Astrocyte (in vitro differentiated cells and primary cell): ENCODE results near the gene ZNF618. TPM values are rescaled to one million over a fixed set of nuclear protein-coding genes. Genes with fewer than 3 reads are reported as not detected.

Experiments used
- DNase-seq: peaks from one replicate; pipeline ENCODE4 v3.0.0-alpha.2; 2010; ENCODE audit warnings: low read depth
- FAIRE-seq: peaks from 2 replicates; lab custom pipeline; 2011; peaks lifted over from hg19 to GRCh38; lab: Jason Lieb, UNC
- H2AFZ ChIP-seq: 2 replicates; pipeline ENCODE4 v1.6.0; 2012; ENCODE audit warnings: low read depth, low read length, inconsistent platforms
- H3K27ac ChIP-seq: 2 replicates; pipeline ENCODE4 v1.5.1; 2011; ENCODE audit warnings: low read depth, low read length, inconsistent platforms
- H3K27me3 ChIP-seq: 2 replicates; pipeline ENCODE4 v1.6.0; 2011; ENCODE audit warnings: low read length, inconsistent platforms; ENCODE audit not compliant: insufficient read depth
- H3K36me3 ChIP-seq: 2 replicates; pipeline ENCODE4 v1.5.1; 2011; ENCODE audit warnings: low read length, inconsistent platforms; ENCODE audit not compliant: insufficient read depth
- H3K4me1 ChIP-seq: 2 replicates; pipeline ENCODE4 v1.5.1; 2011; ENCODE audit warnings: low read length, inconsistent platforms; ENCODE audit not compliant: insufficient read depth
- H3K4me2 ChIP-seq: 2 replicates; pipeline ENCODE4 v1.6.0; 2012; ENCODE audit warnings: low read length, inconsistent platforms
- H3K4me3 ChIP-seq: 2 replicates; pipeline ENCODE4 v1.5.1; 2011; ENCODE audit warnings: low read depth, mild to moderate bottlenecking, low read length, inconsistent platforms; ENCODE audit not compliant: insufficient read depth
- H3K79me2 ChIP-seq: 2 replicates; pipeline ENCODE4 v1.6.0; 2012; ENCODE audit warnings: mild to moderate bottlenecking, low read length, inconsistent platforms; ENCODE audit not compliant: insufficient read depth
- H3K9ac ChIP-seq: 2 replicates; pipeline ENCODE4 v1.6.0; 2012; ENCODE audit warnings: mild to moderate bottlenecking, low read length, inconsistent platforms
- H3K9me3 ChIP-seq: 2 replicates; pipeline ENCODE4 v1.5.1; 2012; ENCODE audit warnings: low read depth, mild to moderate bottlenecking, low read length, inconsistent platforms; ENCODE audit not compliant: insufficient read depth
- H4K20me1 ChIP-seq: 2 replicates; pipeline ENCODE4 v1.6.0; 2012; ENCODE audit warnings: low read length, inconsistent platforms; ENCODE audit not compliant: insufficient read depth
- H3K27ac Mint-ChIP-seq: one replicate; pipeline ENCODE4 v1.8.0; 2021; ENCODE audit warnings: mild to moderate bottlenecking, mixed read lengths; ENCODE audit not compliant: unreplicated experiment
- H3K27me3 Mint-ChIP-seq: one replicate; pipeline ENCODE4 v1.8.0; 2021; ENCODE audit warnings: low read depth, mixed read lengths; ENCODE audit not compliant: unreplicated experiment
- H3K36me3 Mint-ChIP-seq: one replicate; pipeline ENCODE4 v1.8.0; 2021; ENCODE audit warnings: low read depth, mixed read lengths; ENCODE audit not compliant: unreplicated experiment
- H3K4me1 Mint-ChIP-seq: one replicate; pipeline ENCODE4 v1.8.0; 2021; ENCODE audit warnings: low read depth, mixed read lengths; ENCODE audit not compliant: unreplicated experiment
- H3K4me3 Mint-ChIP-seq: one replicate; pipeline ENCODE4 v1.8.0; 2021; ENCODE audit warnings: mild to moderate bottlenecking, moderate library complexity, mixed read lengths; ENCODE audit not compliant: unreplicated experiment
- H3K9me3 Mint-ChIP-seq: one replicate; pipeline ENCODE4 v1.8.0; 2021; ENCODE audit warnings: mild to moderate bottlenecking, mixed read lengths; ENCODE audit not compliant: unreplicated experiment
- EZH2 ChIP-seq: IDR thresholded peaks from 2 replicates; pipeline ENCODE4 v1.6.1; 2012; ENCODE audit warnings: mild to moderate bottlenecking, low read length, inconsistent platforms; ENCODE audit not compliant: insufficient read depth
- total RNA-seq: library from RNA; stranded (reverse); gene quantifications from 2 replicates; pipeline ENCODE4 v1.2.1, GENCODE V29; 2021
- TF ChIP-seq, protein P1 (sequence below): IDR thresholded peaks from 2 replicates; pipeline ENCODE4 v1.5.1; 2011; ENCODE audit warnings: low read depth, mild to moderate bottlenecking, inconsistent platforms, low read length, moderate library complexity; ENCODE audit not compliant: insufficient read depth

Gene ZNF618
- total RNA-seq, 1 donor from 2014 or later, result 30.1 TPM

DNA sequence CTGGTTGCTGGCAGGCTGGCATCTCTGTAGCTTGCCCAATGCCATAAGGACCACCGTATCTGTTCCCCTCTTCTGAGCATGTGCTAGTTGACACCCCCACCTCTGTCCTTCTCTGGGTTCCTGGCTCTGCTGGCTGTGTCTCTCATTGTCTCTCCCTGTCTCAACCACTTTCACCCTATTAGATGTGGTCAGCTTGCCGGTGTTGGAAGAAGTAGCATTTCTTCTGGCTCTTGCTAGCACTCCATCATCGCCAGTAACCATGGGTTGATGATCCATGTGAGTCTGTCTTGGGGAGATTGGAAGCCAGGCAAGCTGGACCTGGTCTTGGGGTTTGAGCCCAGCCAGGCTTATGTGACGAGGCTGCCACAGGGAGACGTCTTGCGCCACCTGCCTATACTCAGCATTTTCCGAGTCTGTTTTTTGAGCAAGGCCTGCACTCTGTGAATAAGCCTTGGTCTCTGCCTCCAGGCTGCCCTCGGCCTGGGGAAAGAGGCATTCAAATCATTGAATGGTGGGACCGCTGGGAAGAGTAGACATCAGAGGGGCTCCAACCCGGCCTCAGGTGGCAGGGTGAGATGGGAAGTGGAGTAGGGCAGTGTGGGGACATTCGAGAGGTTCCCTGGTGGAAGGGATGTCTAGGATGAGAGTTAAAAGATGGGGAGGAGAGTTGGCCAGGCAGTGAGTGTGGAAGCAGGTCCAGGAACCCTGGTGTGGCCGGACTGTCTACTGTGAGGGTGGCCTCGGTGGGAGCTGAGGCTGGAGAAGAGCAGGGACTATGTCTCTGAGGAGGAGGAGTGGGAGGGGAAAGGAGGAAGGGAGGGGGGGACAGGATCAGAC is 74.3 kb downstream of the ZNF618 start:
- H3K27ac ChIP-seq, result no peak overlapping the region
- no peaks in the 10 kb centered on the region for H3K27me3 ChIP-seq
- DNase-seq (no peak), FAIRE-seq (no peak)
- TF ChIP-seq, protein P1, sequence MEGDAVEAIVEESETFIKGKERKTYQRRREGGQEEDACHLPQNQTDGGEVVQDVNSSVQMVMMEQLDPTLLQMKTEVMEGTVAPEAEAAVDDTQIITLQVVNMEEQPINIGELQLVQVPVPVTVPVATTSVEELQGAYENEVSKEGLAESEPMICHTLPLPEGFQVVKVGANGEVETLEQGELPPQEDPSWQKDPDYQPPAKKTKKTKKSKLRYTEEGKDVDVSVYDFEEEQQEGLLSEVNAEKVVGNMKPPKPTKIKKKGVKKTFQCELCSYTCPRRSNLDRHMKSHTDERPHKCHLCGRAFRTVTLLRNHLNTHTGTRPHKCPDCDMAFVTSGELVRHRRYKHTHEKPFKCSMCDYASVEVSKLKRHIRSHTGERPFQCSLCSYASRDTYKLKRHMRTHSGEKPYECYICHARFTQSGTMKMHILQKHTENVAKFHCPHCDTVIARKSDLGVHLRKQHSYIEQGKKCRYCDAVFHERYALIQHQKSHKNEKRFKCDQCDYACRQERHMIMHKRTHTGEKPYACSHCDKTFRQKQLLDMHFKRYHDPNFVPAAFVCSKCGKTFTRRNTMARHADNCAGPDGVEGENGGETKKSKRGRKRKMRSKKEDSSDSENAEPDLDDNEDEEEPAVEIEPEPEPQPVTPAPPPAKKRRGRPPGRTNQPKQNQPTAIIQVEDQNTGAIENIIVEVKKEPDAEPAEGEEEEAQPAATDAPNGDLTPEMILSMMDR, result no peak
- no peak for TF ChIP-seq EZH2
- peaks cover 17% of the 10 kb centered on the region for H4K20me1 ChIP-seq
- peaks cover 31% of the 10 kb centered on the region for H3K4me1 Mint-ChIP-seq
- H3K4me3 ChIP-seq, result no peak overlapping the region
- no peaks in the 10 kb centered on the region for H3K36me3 ChIP-seq
- no peak overlapping the region for H3K27ac Mint-ChIP-seq
- no peak overlapping the region for H3K4me2 ChIP-seq
- no peaks in the 10 kb centered on the region for H3K9me3 Mint-ChIP-seq
- no peak overlapping the region for H2AFZ ChIP-seq
- peaks cover 81% of the 10 kb centered on the region for H3K79me2 ChIP-seq
- H3K27me3 Mint-ChIP-seq, result no peaks in the 10 kb centered on the region
- no peaks in the 10 kb centered on the region for H3K9me3 ChIP-seq
- peaks cover 10% of the 10 kb centered on the region for H3K36me3 Mint-ChIP-seq
- peaks cover 29% of the 10 kb centered on the region for H3K4me1 ChIP-seq
- no peak overlapping the region for H3K4me3 Mint-ChIP-seq
- H3K9ac ChIP-seq, result no peak overlapping the region

DNA sequence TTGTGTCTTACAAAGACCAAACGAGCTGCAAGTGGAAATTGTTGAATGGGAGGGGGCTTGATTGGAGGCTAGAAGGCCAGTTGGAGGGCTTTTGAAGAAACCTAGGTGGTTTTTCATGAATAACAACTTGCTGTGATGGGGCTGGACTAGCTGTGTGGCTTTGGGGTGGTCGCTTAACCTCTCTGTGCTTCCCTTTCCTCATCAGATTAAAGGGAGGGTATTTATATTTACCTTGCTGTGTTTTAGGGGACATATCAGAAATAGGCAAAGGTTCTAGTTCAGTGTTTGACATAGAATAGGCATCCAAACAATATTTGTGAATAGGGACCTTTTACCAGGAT is 74.9 kb downstream of the ZNF618 start:
- Histone ChIP-seq H3K27me3 (no peaks in the 10 kb centered on the region), H3K36me3 (no peaks in the 10 kb centered on the region), H3K27ac (no peak overlapping the region), H3K4me1 (peaks cover 33% of the 10 kb centered on the region), H3K4me3 (no peak overlapping the region), H3K79me2 (peaks cover 77% of the 10 kb centered on the region), H3K9me3 (no peaks in the 10 kb centered on the region), H3K9ac (no peak overlapping the region), H3K4me2 (no peak overlapping the region), H4K20me1 (peaks cover 16% of the 10 kb centered on the region), H2AFZ (no peak overlapping the region)
- H3K27ac Mint-ChIP-seq, result no peak overlapping the region
- DNase-seq (no peak), FAIRE-seq (no peak)
- TF ChIP-seq EZH2, result no peak
- TF ChIP-seq, protein P1, result no peak
- H3K4me3 Mint-ChIP-seq, result no peak overlapping the region
- H3K27me3 Mint-ChIP-seq, result no peaks in the 10 kb centered on the region
- peaks cover 10% of the 10 kb centered on the region for H3K36me3 Mint-ChIP-seq
- H3K4me1 Mint-ChIP-seq, result peaks cover 35% of the 10 kb centered on the region
- no peaks in the 10 kb centered on the region for H3K9me3 Mint-ChIP-seq

DNA sequence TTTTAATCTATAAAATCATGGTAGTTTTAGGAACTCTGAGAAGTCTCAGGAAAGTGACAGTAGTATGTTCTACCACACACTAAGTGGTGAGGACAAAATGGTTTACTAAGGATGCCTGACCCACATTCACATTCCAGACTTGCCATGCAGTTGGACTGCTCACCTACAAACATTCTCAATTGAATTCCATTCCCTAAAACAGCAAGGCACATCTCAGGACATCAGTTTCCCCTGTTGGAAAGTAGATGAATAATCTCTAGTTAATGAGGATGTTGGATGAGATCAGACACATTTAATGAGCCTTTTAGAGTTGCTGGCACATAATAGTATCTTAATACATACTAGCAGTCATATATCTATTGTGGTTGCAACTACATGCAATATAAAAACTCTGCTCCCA is 76.6 kb downstream of the ZNF618 start:
- Histone ChIP-seq H3K9ac (no peak overlapping the region), H3K36me3 (no peaks in the 10 kb centered on the region), H3K27ac (peak overlapping the region; percentile 73), H3K9me3 (no peaks in the 10 kb centered on the region), H2AFZ (no peak overlapping the region), H4K20me1 (peaks cover 10% of the 10 kb centered on the region), H3K79me2 (peaks cover 74% of the 10 kb centered on the region), H3K4me1 (peaks cover 48% of the 10 kb centered on the region), H3K4me3 (no peak overlapping the region), H3K27me3 (no peaks in the 10 kb centered on the region), H3K4me2 (peak overlapping the region; percentile 67)
- TF ChIP-seq EZH2, result no peak
- TF ChIP-seq, protein P1, result no peak
- H3K4me1 Mint-ChIP-seq, result peaks cover 41% of the 10 kb centered on the region
- H3K27ac Mint-ChIP-seq, result no peak overlapping the region
- H3K36me3 Mint-ChIP-seq, result peaks cover 9% of the 10 kb centered on the region
- no peak overlapping the region for H3K4me3 Mint-ChIP-seq
- FAIRE-seq (peak; percentile 76), DNase-seq (peak; percentile 38)
- no peaks in the 10 kb centered on the region for H3K9me3 Mint-ChIP-seq
- no peaks in the 10 kb centered on the region for H3K27me3 Mint-ChIP-seq
